Activated CD4-positive, alpha-beta T cell treated with anti-CD3 and anti-CD28 coated beads, Interleukin-2, amount 50 U/mL, for 16 hours (primary cell): ENCODE results near the gene SLC1A5.

Source experiments
- DNase-seq: peaks from one replicate; pipeline ENCODE4 v3.0.0-alpha.2; 2020

Gene SLC1A5

GRCh38 chr19:46741447-46741846 lies 46.9 kb downstream of the SLC1A5 start:
- no peak for DNase-seq

DNA sequence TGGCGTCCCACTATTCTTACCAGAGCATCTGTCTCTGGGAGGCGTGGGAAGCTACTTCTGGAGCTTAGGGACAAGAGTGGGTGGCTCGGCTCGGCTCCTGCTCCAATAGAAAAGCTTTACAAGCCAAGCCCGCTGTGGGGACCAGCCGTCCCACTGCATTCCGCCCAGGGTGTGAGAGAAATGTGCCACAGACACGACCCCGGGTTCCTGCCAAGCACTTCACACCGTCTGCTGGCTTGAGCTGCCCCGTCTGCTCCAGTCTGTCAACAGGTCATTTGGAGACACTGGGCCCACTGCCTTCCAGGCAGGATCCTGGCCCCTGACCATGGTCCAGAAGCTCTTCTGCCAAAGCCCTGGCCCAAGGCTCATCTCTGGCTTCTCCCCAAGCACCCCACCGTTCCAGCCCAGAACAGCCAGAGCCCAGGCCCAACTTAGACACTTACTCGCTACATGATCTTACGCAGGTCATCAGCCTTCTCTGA lies 49.1 kb downstream of the SLC1A5 start:
- no peak for DNase-seq

DNA sequence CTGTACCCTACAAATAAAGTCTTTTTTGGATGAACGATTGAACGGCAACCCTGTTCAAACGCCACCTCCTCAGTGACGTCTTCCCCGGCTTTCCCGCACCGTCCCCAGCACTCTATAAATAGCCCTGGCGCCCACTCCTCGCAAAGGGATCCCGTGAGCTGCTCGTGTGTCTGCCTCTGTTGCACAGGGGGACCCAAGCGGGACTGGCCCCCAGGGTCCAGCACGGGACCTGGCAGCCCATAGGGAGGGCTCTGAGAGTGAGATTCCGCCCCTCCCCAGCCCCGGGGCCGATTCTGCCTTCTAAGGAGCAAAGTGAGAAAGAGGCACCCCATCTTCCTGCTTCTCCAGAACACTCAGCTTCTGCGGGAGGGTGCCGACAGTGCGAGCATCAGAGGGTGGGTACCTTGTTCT lies 50.6 kb downstream of the SLC1A5 start:
- no peak for DNase-seq

DNA sequence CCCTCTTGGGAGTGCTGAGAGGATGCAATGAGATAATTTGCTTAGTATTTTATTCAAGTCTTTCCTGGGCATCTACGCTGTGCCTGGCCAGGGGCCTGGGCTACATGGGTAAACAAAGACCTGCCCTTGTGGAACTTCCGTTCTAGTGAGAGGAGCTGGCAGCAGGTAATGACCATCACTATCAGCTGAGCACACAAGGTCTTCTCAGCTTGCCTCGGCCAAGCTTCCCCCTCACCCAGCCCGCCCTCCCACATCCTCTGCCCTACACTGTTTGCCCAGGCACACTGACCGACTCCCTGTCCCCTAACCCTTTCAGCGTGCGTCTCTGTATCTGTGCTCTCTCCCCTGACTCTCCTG lies 51.1 kb downstream of the SLC1A5 start:
- no peak for DNase-seq

- no peak for DNase-seq
These were observed 51.7 kb downstream of the SLC1A5 start for GRCh38 chr19:46736531-46737297.

DNA sequence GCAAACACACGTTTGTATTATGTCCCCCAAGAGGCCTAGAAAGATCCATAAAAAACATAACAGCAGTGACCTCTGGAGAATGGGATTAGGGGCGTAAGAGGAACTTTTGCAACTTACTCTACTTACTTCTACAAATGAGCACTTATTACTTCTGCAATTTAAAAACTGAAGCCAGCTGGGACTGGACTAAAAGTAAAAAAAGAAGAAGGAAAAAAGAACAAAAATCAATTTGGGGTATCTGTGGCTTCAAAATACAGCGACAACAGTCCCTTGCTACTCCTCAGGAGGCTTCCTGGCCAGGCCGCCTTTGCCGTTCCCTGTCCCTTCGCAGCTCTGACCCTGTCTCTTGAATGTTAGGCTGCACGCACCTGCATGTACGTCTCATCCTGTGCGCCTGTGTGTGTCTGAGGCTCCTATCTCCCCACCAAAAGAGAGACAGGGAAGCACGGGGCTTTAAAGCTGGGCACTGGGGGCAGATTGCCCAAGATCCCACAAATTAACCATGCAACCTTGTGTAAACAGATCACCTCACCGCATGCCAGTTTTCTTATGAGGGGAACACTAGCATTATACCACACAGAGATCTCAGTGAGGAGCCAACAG lies 54.6 kb downstream of the SLC1A5 start:
- no peak for DNase-seq

DNA sequence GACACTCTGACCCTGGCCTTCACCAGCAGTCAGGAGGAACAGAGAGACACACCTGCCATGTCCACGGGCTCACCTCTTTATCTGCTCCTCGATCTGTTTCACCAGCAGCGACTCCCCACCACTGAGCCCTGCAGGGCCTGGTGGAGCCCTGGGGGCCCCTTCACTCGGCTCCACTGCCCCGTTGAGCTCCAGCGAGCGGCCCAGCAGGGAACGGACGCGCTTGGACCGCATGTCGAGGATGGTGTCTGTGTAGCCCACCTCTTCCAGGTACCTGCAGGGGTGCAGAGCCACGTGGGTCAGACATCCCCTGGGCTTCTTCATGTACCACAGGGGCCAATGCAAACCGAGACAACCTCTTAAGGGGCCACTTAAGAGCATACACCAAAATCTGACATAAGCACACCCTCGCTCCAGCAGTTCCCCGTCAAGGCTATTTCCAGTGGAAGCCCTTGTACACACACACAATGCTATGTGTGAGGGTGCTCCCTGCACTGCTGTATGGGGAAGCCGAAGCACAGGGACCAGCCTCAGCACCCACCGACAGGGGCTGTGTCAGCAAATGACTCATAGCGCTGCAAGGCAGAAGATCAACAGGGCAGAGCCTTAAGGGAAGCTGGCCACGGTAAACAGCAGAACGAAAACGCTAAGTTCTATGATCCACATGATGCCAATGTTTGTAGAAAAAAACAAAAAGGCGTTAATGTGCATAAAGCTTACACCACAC lies 55.3 kb downstream of the SLC1A5 start:
- DNase-seq: no peak

GRCh38 chr19:46732172-46732938 lies 56.0 kb downstream of the SLC1A5 start:
- DNase-seq: no peak

DNA sequence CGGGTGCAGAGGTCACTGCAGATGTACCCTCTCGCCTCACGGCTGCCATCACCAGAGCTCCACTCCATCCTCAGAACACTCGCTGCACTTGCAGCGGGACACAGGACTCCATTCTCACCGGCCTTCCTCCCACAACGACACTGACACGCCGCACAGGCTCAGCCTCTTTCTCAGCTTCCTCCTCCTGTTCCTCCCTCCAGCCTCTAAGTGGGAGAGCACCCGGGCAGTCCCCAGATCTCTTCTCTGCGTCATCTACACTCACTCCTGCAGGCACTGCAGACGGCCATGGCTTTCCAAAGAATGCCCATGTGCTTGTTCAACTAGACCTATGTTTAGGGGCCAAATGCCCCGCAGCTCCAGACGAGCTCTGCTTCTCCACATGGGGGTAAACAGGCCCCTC lies 56.8 kb downstream of the SLC1A5 start:
- DNase-seq: no peak

- no peak for DNase-seq
These were observed 57.3 kb downstream of the SLC1A5 start for GRCh38 chr19:46731007-46731501.

DNA sequence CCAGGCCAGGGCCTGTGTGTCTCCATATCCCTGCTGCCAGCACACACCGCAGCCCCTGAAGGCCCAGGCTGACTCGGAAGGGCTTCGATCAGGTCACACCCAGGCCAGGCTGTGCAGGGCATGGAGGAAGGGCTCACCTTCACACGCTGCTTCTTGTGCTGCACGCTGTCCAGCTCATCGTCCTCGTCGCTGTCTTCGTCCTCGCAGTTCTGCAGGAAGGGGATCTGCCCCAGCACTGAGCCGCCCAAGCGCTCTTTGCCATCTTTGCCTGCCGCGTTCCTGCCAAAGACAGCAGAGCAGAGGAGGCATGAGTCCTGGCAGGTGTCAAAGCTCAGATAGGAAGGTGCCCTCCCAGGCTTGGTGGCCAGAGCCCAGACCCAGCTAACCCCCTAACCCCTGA lies 57.8 kb downstream of the SLC1A5 start:
- DNase-seq: no peak

GRCh38 chr19:46730187-46730586 lies 58.2 kb downstream of the SLC1A5 start:
- no peak for DNase-seq

- no peak for DNase-seq
These were observed 58.7 kb downstream of the SLC1A5 start for GRCh38 chr19:46729696-46730095.

DNA sequence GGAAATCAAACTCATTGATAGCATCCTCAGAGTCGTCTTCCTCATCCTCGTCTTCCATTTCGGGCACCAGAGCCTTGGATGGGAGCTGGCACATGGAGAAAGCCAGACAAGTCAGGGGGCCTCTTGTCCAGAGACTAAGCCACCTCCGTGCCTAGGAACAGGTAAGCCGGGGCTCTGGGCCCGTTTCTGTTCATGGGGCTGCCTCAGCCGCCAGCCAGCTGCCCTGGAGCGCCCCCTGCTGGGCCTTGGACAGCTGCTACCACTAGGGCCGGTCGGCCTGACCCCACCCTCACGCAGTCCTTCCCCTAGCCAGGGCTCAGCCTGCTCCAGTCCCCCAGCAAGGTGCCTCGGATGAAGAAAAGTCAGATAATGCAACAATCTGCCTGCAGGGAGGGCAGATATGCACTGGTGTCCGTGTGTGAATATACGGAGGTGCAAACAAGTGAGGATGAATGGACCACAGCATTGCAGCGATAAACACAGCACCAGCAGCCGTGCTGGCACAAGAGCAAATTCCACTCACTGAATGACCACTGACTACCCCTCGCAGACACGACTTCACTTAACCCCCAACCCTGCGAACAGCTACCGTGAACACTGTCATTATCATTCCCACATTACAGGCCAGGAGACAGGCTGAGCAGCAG lies 59.6 kb downstream of the SLC1A5 start:
- DNase-seq: peak; percentile 71

DNA sequence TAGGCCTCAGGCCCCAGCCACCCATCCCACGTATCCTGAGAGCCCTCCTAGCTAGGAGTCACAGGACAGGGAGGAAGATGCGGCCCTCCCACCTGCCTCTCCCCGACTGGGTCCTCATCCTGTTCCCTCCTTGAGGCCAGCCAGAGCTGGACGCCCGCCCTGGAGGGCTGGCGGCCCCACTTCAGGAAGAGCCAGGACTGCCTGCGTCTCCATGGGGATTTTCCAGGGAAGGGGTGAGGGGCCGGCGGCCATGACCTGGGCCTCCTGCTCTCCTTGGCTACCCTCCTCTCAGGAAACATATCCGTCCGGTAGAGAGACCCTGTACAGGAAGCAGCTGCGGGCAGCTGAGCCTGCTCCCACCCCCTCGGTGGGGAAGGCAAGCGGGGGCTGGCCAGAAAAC lies 60.2 kb downstream of the SLC1A5 start:
- no peak for DNase-seq

- DNase-seq: no peak
These were observed 60.6 kb downstream of the SLC1A5 start for GRCh38 chr19:46727757-46728156.

- DNase-seq: no peak
These were observed 61.4 kb downstream of the SLC1A5 start for GRCh38 chr19:46726971-46727501.

- DNase-seq: no peak
These were observed 61.8 kb downstream of the SLC1A5 start for GRCh38 chr19:46726551-46726950.

GRCh38 chr19:46725859-46726393 lies 62.5 kb downstream of the SLC1A5 start:
- DNase-seq: no peak

DNA sequence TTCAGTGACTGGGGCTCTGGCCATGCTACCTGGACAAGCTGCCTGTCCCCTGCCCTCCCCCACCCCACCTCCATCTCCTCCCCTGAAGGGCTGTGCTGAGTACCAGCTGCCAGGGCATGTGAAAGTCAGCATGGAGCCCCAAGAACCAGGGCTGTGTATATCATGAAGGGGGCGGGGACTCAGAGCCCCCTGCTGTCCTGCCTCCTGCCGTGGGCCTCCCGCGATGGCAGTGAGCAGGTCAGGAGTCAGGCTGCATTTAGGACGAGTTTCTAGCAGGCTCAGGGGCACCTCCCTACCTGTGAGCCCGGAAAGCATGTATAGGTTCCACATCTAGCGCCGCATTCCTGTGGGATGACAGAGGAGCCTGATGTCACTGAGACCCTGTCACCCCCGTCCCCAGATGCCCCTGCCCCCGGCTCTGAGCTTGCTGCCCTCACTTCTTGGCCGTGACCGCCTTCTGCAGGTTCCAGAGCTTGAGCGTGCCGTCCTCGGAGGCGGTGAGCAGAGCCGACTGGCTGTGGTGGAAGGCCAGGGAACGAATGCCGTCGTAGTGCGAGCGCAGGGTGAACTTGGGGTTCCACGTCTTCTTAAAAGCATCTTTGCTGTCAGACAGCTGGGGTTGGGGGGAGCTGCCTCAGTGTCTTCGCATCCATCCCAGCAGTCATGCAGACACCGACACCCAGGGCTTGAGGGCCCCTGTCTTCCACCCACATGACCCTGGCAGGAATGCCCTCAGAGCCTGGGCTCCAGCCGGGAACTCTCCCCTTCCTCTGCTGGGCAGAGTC lies 63.2 kb downstream of the SLC1A5 start:
- no peak for DNase-seq
